Measurements from ENCODE around the gene P2RX2.

GRCh38 chr12:132669166-132669879 lies 50.7 kb downstream of the P2RX2 start:
- no peak for TF ChIP-seq CTCF (IDR thresholded peaks at IDR 0.05 in 2 of 3, conservative IDR thresholded peaks at IDR 0.05 in 1 of 3; ENCODE audit: borderline replicate concordance in 1 of 3, insufficient read depth in 1 of 3, low read depth in 2 of 3, low read length in 2 of 3)
- TF ChIP-seq, protein P1, sequence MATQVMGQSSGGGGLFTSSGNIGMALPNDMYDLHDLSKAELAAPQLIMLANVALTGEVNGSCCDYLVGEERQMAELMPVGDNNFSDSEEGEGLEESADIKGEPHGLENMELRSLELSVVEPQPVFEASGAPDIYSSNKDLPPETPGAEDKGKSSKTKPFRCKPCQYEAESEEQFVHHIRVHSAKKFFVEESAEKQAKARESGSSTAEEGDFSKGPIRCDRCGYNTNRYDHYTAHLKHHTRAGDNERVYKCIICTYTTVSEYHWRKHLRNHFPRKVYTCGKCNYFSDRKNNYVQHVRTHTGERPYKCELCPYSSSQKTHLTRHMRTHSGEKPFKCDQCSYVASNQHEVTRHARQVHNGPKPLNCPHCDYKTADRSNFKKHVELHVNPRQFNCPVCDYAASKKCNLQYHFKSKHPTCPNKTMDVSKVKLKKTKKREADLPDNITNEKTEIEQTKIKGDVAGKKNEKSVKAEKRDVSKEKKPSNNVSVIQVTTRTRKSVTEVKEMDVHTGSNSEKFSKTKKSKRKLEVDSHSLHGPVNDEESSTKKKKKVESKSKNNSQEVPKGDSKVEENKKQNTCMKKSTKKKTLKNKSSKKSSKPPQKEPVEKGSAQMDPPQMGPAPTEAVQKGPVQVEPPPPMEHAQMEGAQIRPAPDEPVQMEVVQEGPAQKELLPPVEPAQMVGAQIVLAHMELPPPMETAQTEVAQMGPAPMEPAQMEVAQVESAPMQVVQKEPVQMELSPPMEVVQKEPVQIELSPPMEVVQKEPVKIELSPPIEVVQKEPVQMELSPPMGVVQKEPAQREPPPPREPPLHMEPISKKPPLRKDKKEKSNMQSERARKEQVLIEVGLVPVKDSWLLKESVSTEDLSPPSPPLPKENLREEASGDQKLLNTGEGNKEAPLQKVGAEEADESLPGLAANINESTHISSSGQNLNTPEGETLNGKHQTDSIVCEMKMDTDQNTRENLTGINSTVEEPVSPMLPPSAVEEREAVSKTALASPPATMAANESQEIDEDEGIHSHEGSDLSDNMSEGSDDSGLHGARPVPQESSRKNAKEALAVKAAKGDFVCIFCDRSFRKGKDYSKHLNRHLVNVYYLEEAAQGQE (IDR thresholded peaks at IDR 0.05; ENCODE audit: low read depth), result no peak

Data from HCT116 (cell line).